MCF 10A (cell line): ENCODE measurements around the gene CRP. TPM values are rescaled to one million over a fixed set of nuclear protein-coding genes. Genes with fewer than 3 reads are reported as not detected.
"Not testable (repeated sequence)": the region's sequence is repeated elsewhere in the genome, so short reads cannot be mapped to it uniquely, and the experiment has no call there.

ENCODE experiments used
- BruUV-seq: library from RNA; stranded (reverse); fragments of 400-500 nt; replicated peaks from 2 replicates; lab custom pipeline; 2021; lab: Mats Ljungman, UMichigan
- CTCF ChIA-PET: fragments of 300-600 bp; sonication (Branson Sonifier 250); formaldehyde crosslinking; extraction: SDS; loops from one replicate; lab custom pipeline; 2021; ENCODE audit warnings: antibody characterized with exemption, inconsistent platforms; lab: Yijun Ruan, JAX
- POLR2A ChIA-PET: fragments of 300-600, 350-650 bp; sonication (Branson Sonifier 250); formaldehyde crosslinking; extraction: SDS; loops from one replicate; lab custom pipeline; 2020; ENCODE audit warnings: antibody characterized with exemption, inconsistent platforms; lab: Yijun Ruan, JAX
- DNase-seq: peaks from one replicate; pipeline ENCODE4 v3.0.0-alpha.2; 2018; ENCODE audit not compliant: unreplicated experiment
- H3K27ac Mint-ChIP-seq: one replicate; pipeline ENCODE4 v1.8.0; 2022; ENCODE audit warnings: mild to moderate bottlenecking, low read depth, mixed read lengths; ENCODE audit not compliant: unreplicated experiment
- H3K27me3 Mint-ChIP-seq: one replicate; pipeline ENCODE4 v1.8.0; 2022; ENCODE audit warnings: mixed read lengths; ENCODE audit not compliant: insufficient read depth, unreplicated experiment
- H3K36me3 Mint-ChIP-seq: one replicate; pipeline ENCODE4 v1.8.0; 2022; ENCODE audit warnings: mild to moderate bottlenecking, moderate library complexity, mixed read lengths; ENCODE audit not compliant: insufficient read depth, unreplicated experiment
- H3K4me1 Mint-ChIP-seq: one replicate; pipeline ENCODE4 v1.8.0; 2022; ENCODE audit warnings: mixed read lengths; ENCODE audit not compliant: insufficient read depth, unreplicated experiment
- H3K4me3 Mint-ChIP-seq: one replicate; pipeline ENCODE4 v1.8.0; 2022; ENCODE audit warnings: mild to moderate bottlenecking, moderate library complexity, mixed read lengths; ENCODE audit not compliant: unreplicated experiment
- H3K9me3 Mint-ChIP-seq: one replicate; pipeline ENCODE4 v1.8.0; 2022; ENCODE audit warnings: mixed read lengths; ENCODE audit not compliant: unreplicated experiment
- intact Hi-C: fragments of 100-400 bp; cut with micrococcal nuclease; formaldehyde crosslinking; loops from 2 replicates; pipeline ENCODE4 v1.14.1; 2022
- total RNA-seq: library from RNA; stranded (reverse); gene quantifications from 2 replicates; pipeline ENCODE4 v1.2.3, GENCODE V29; 2022
- TF ChIP-seq, protein P1 (sequence below): fragments of 200-600 bp; IDR thresholded peaks from one replicate; pipeline ENCODE4 v1.8.0; 2022; ENCODE audit warnings: antibody characterized with exemption, mild to moderate bottlenecking; ENCODE audit not compliant: unreplicated experiment

CRP gene
- total RNA-seq, 1 experiment from 2014 or later: 0.26 TPM

DNA sequence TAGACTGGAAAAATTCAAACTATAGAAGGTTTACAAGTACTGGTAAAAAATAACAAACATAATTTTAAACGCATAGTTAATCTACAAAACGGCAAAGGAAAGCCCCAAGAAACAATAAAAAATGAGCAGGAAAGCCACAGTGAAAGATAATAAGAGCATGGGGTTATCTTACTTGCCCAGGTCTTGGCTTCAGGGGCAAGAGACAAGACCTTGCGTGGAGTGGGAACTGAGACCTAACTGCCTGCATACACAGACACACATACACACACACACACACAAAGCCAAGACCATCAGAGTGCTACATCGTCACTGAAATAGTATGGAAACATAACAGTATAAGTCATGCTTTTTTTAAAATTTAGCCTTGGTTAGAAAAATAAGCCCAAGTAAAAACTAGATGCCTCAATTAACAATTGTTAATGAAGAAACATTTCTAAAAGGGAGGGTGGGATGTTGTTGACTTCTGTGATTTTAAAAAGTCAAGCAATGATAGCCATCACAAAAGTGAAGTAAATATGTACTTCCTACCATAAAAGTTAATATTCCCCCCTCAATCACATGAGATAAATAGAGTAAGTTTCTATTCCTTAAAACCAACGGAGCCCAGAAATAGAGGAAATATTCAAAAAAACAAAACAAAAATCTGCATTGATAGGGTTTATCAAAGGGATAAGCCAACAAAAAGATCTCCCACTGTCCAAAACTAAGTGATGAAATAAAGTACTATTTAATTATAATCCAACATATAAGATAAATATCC is 29.4 kb upstream of the CRP start:
- BruUV-seq: no TSS peak
- Mint-ChIP-seq H3K9me3 (no peaks in the 10 kb centered on the region), H3K36me3 (peaks cover 7% of the 10 kb centered on the region), H3K4me3 (no peak overlapping the region), H3K27me3 (no peaks in the 10 kb centered on the region), H3K27ac (no peak overlapping the region), H3K4me1 (peaks cover 10% of the 10 kb centered on the region)
- intact Hi-C loops: no loop called here
- TF ChIP-seq, protein P1, sequence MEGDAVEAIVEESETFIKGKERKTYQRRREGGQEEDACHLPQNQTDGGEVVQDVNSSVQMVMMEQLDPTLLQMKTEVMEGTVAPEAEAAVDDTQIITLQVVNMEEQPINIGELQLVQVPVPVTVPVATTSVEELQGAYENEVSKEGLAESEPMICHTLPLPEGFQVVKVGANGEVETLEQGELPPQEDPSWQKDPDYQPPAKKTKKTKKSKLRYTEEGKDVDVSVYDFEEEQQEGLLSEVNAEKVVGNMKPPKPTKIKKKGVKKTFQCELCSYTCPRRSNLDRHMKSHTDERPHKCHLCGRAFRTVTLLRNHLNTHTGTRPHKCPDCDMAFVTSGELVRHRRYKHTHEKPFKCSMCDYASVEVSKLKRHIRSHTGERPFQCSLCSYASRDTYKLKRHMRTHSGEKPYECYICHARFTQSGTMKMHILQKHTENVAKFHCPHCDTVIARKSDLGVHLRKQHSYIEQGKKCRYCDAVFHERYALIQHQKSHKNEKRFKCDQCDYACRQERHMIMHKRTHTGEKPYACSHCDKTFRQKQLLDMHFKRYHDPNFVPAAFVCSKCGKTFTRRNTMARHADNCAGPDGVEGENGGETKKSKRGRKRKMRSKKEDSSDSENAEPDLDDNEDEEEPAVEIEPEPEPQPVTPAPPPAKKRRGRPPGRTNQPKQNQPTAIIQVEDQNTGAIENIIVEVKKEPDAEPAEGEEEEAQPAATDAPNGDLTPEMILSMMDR: no peak
- ChIA-PET CTCF (no interaction called here), POLR2A (no interaction called here)
- no peak for DNase-seq

DNA sequence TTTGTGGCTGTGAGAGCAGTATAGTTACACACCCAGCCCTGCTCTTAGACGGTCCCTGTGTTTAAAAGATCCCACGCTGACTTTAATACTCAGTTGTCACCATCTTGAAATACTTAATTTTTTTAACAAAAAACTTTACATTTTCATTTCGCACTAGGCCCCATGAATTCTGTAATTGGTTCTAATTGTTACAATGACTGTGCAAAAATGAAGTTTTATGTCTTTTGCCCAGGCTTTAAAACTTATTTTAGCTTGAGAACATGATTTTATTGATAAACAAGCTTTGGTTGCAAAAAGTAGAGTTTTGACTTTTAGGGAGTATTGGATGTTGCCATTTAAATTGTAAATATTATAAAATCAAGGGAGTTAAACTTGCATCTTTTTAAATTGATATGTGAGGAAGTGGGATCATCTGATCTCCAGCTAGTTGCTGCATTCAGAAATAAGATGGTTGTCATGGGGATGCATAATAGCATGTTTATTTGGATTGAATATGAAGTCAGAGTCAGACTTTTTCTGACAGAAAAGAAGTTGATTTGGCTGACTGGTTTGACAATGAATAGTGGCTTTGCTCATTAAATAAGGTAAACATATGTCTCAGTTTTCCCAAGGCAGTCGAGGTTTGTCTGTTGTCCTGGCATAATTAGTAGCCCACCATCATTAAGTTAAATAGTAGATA is 23.0 kb upstream of the CRP start:
- H3K9me3 Mint-ChIP-seq: peaks cover 8% of the 10 kb centered on the region
- DNase-seq: no peak
- TF ChIP-seq, protein P1: no peak
- H3K4me3 Mint-ChIP-seq: no peak overlapping the region
- no peaks in the 10 kb centered on the region for H3K4me1 Mint-ChIP-seq
- CTCF ChIA-PET: no interaction called here
- no TSS peak for BruUV-seq
- H3K27ac Mint-ChIP-seq: no peak overlapping the region
- intact Hi-C loops: no loop called here
- POLR2A ChIA-PET: no interaction called here
- no peaks in the 10 kb centered on the region for H3K27me3 Mint-ChIP-seq
- peaks cover 7% of the 10 kb centered on the region for H3K36me3 Mint-ChIP-seq

DNA sequence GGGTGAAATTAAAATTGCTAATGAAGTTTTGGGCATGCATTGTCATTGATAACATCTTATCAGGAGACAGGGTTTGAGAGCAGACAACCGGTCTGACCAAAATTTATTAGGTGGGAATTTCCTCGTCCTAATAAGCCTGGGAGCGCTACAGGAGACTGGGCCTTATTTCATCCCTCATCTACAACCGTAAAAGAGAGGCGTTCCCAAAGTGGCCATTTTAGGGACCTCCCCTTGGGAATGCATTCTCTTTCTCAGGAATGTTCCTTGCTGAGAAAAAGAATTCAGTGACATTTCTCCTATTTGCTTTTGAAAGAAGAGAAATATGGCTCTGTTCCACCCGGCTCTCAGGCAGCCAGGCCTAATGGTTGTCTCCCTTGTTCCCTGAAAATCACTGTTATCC is 8.8 kb upstream of the CRP start:
- POLR2A ChIA-PET, BruUV-seq: not testable (repeated sequence)
- H3K9me3 Mint-ChIP-seq: peaks cover 43% of the 10 kb centered on the region

DNA sequence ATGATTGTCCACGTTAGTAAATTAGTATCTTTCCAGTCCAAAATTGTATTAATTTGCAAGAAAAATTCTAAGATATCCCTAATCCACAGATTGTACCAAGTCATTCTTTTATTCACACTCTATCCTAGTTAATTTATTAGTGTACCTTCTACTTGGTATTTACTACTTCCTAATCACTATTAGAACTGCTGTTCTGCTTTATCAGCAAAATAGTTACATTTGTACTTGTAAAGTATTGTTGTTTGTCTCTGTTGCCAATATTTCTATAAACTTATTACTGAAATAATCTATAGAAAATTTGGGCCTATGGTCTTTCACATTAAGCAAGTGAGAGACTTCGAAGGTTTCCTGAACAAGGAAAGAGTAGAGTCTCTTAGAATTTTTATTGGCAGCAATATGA is 5.6 kb upstream of the CRP start:
- peaks cover 47% of the 10 kb centered on the region for H3K9me3 Mint-ChIP-seq
- no peak overlapping the region for H3K27ac Mint-ChIP-seq
- TF ChIP-seq, protein P1: no peak

More for the DNA sequence above, 8.8 kb upstream of the CRP start:
- peak; percentile 14 for DNase-seq
- intact Hi-C loops, H3K4me3 Mint-ChIP-seq, H3K36me3 Mint-ChIP-seq, H3K4me1 Mint-ChIP-seq, H3K27ac Mint-ChIP-seq, H3K27me3 Mint-ChIP-seq: not testable (repeated sequence)
- CTCF ChIA-PET: interaction anchor here (0.6 to 0.7 kb wide), 2 partner anchors 22 to 341 kb away, joined by 3 read pairs; no protein-coding TSS in a partner anchor

More for the DNA sequence above, 5.6 kb upstream of the CRP start:
- DNase-seq: no peak
- ChIA-PET CTCF (no interaction called here), POLR2A (no interaction called here)
- no TSS peak for BruUV-seq
- Mint-ChIP-seq H3K27me3 (no peaks in the 10 kb centered on the region), H3K4me3 (no peak overlapping the region), H3K36me3 (no peaks in the 10 kb centered on the region), H3K4me1 (no peaks in the 10 kb centered on the region)
- intact Hi-C loops: no loop called here
